Progenitor cell of endocrine pancreas (in vitro differentiated cells): ENCODE results near the gene TEDC1. TPM values are rescaled to one million over a fixed set of nuclear protein-coding genes. Genes with fewer than 3 reads are reported as not detected.

Experiments used
- DNase-seq: peaks from one replicate; pipeline ENCODE4 v3.0.0; 2021; ENCODE audit warnings: low spot score; ENCODE audit not compliant: unreplicated experiment
- H3K27ac Mint-ChIP-seq: 2 replicates; pipeline ENCODE4 v1.8.0; 2021; ENCODE audit warnings: mild to moderate bottlenecking, moderate library complexity, mixed read lengths
- H3K27me3 Mint-ChIP-seq: 2 replicates; pipeline ENCODE4 v1.8.0; 2021; ENCODE audit warnings: mixed read lengths
- H3K36me3 Mint-ChIP-seq: 2 replicates; pipeline ENCODE4 v1.8.0; 2022; ENCODE audit warnings: mixed read lengths; ENCODE audit not compliant: insufficient read depth
- H3K4me1 Mint-ChIP-seq: 2 replicates; pipeline ENCODE4 v1.8.0; 2021; ENCODE audit warnings: low read depth, mixed read lengths
- H3K4me3 Mint-ChIP-seq: 2 replicates; pipeline ENCODE4 v1.8.0; 2021; ENCODE audit warnings: low read depth, mild to moderate bottlenecking, moderate library complexity, mixed read lengths
- H3K9me3 Mint-ChIP-seq: 2 replicates; pipeline ENCODE4 v1.8.0; 2021; ENCODE audit warnings: low read depth, mixed read lengths
- total RNA-seq: library from RNA; stranded (reverse); gene quantifications from 2 replicates; pipeline ENCODE4 v1.2.1, GENCODE V29; 2021
- TF ChIP-seq, protein P1 (sequence below): fragments of 200-600 bp; sonication (generic); IDR thresholded peaks from one replicate; pipeline ENCODE4 v1.5.0; 2021; ENCODE audit warnings: antibody characterized with exemption, mild to moderate bottlenecking; ENCODE audit not compliant: unreplicated experiment

TEDC1 gene
- total RNA-seq, 1 donor from 2014 or later = 20.5 TPM

GRCh38 chr14:105501504-105502291, 10.7 kb downstream of the TEDC1 start:
- DNase-seq = no peak
- Mint-ChIP-seq H3K27me3 (peaks cover 3% of the 10 kb centered on the region), H3K27ac (no peak overlapping the region), H3K36me3 (no peaks in the 10 kb centered on the region), H3K4me3 (no peak overlapping the region), H3K9me3 (no peaks in the 10 kb centered on the region), H3K4me1 (no peaks in the 10 kb centered on the region)
- TF ChIP-seq, protein P1, sequence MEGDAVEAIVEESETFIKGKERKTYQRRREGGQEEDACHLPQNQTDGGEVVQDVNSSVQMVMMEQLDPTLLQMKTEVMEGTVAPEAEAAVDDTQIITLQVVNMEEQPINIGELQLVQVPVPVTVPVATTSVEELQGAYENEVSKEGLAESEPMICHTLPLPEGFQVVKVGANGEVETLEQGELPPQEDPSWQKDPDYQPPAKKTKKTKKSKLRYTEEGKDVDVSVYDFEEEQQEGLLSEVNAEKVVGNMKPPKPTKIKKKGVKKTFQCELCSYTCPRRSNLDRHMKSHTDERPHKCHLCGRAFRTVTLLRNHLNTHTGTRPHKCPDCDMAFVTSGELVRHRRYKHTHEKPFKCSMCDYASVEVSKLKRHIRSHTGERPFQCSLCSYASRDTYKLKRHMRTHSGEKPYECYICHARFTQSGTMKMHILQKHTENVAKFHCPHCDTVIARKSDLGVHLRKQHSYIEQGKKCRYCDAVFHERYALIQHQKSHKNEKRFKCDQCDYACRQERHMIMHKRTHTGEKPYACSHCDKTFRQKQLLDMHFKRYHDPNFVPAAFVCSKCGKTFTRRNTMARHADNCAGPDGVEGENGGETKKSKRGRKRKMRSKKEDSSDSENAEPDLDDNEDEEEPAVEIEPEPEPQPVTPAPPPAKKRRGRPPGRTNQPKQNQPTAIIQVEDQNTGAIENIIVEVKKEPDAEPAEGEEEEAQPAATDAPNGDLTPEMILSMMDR = no peak

- no peak overlapping the region for H3K4me3 Mint-ChIP-seq
- H3K36me3 Mint-ChIP-seq = no peaks in the 10 kb centered on the region
- H3K4me1 Mint-ChIP-seq = no peaks in the 10 kb centered on the region
- peaks cover 6% of the 10 kb centered on the region for H3K27me3 Mint-ChIP-seq
- no peak for DNase-seq
- TF ChIP-seq, protein P1 = no peak
- H3K27ac Mint-ChIP-seq = no peak overlapping the region
- no peaks in the 10 kb centered on the region for H3K9me3 Mint-ChIP-seq
Measured at GRCh38 chr14:105502446-105503295, 11.6 kb downstream of the TEDC1 start.

DNA sequence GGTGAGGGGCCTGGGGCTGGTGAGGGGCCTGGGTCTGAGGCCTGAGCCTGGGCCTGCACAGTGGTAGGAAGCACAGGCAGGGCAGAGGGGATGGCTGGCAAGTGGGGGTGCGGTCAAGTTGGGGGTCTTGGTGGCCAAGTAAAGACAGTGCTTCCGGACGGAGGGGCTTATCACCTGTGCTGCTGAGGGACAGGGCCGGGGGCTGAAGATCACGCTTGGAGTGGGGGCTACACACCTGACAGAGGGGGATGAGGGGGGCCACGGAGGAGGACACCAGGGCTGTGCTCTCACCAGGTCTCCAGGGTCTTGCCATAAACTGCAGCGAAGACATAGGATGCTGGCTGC, 12.2 kb downstream of the TEDC1 start:
- TF ChIP-seq, protein P1 = no peak
- Mint-ChIP-seq H3K36me3 (no peaks in the 10 kb centered on the region), H3K4me1 (no peaks in the 10 kb centered on the region)

GRCh38 chr14:105503935-105504692, 13.1 kb downstream of the TEDC1 start:
- no peaks in the 10 kb centered on the region for H3K9me3 Mint-ChIP-seq
- peaks cover 16% of the 10 kb centered on the region for H3K27me3 Mint-ChIP-seq
- TF ChIP-seq, protein P1 = no peak
- no peak for DNase-seq
- no peak overlapping the region for H3K27ac Mint-ChIP-seq
- no peak overlapping the region for H3K4me3 Mint-ChIP-seq
- H3K4me1 Mint-ChIP-seq = no peaks in the 10 kb centered on the region
- H3K36me3 Mint-ChIP-seq = no peaks in the 10 kb centered on the region

More for the DNA sequence above, 12.2 kb downstream of the TEDC1 start:
- DNase-seq = no peak
- no peak overlapping the region for H3K4me3 Mint-ChIP-seq
- no peak overlapping the region for H3K27ac Mint-ChIP-seq
- H3K9me3 Mint-ChIP-seq = no peaks in the 10 kb centered on the region
- peaks cover 11% of the 10 kb centered on the region for H3K27me3 Mint-ChIP-seq

DNA sequence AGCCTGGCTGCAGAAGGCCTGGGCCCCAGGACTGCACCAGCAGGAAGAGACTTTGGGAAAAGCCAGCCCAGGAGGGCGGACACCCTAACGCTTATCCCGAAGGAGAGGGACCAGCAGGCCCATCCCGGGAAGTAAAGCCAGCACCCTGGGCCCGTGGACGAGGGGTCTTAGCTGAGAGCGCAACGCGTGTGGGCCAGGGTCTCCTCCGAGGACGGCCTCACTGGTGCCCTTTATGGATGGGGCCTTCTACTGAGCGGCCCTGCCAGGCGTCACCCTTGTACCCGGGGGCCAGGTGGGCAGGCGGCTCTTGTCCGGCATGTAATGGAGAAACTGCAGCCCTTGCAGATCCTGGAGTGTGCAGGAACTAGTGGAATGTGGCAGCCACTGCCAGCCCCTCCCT, 14.1 kb downstream of the TEDC1 start:
- Mint-ChIP-seq H3K27me3 (peaks cover 16% of the 10 kb centered on the region), H3K4me1 (no peaks in the 10 kb centered on the region), H3K27ac (no peak overlapping the region), H3K36me3 (no peaks in the 10 kb centered on the region), H3K9me3 (no peaks in the 10 kb centered on the region), H3K4me3 (no peak overlapping the region)
- no peak for DNase-seq
- TF ChIP-seq, protein P1 = no peak
